ENCODE data around the gene NDRG2. TPM values are rescaled to one million over a fixed set of nuclear protein-coding genes. Genes with fewer than 3 reads are reported as not detected.

Gene NDRG2
- total and polyA plus RNA-seq, 9 of the 15 experiments (the other 6 are each of a cell fraction or from before 2014, with no cell fraction given): 10.1 to 105 (median 41.0) TPM

- no peak for TF ChIP-seq TSHZ1 (CRISPR knock-in tag; IDR thresholded peaks at IDR 0.05)
- no peak for TF ChIP-seq PYGO2 (tag; IDR thresholded peaks at IDR 0.05)
- TF ChIP-seq CREM (IDR thresholded peaks at IDR 0.05; ENCODE audit: low read depth): no peak; the same call in 1 of the 2 replicates
- no peak for TF ChIP-seq KLF1 (tag; IDR thresholded peaks at IDR 0.05)
- TF ChIP-seq IRF9 (tag; IDR thresholded peaks at IDR 0.05): no peak
- peak; percentile 77 for TF ChIP-seq NFE2 (IDR thresholded peaks at IDR 0.05; ENCODE audit: low read depth)
- no peak for TF ChIP-seq ZNF324 (CRISPR knock-in tag; IDR thresholded peaks at IDR 0.05)
- TF ChIP-seq GTF3C2 (IDR thresholded peaks at IDR 0.05; ENCODE audit: borderline replicate concordance, extremely low read depth, insufficient read length): no peak
- TF ChIP-seq ZKSCAN1 (IDR thresholded peaks at IDR 0.05; ENCODE audit: low read depth, low read length): no peak
- TF ChIP-seq CTCF (IDR thresholded peaks at IDR 0.05 in 2 of 3, conservative IDR thresholded peaks at IDR 0.05 in 1 of 3; ENCODE audit: insufficient read depth in 2 of 3, low read depth in 1 of 3, low read length in 3 of 3): no peak
- TF ChIP-seq EP400 (IDR thresholded peaks at IDR 0.05): no peak
- no peak for TF ChIP-seq MYBL2 (IDR thresholded peaks at IDR 0.05; ENCODE audit: low read depth)
- TF ChIP-seq MYBL2 (CRISPR knock-in tag; IDR thresholded peaks at IDR 0.05; ENCODE audit: borderline replicate concordance): no peak
- TF ChIP-seq CHD4 (IDR thresholded peaks at IDR 0.05; ENCODE audit: insufficient read depth, insufficient replicate concordance, low read depth, low read length, poor library complexity, severe bottlenecking): no peak
- no peak for TF ChIP-seq ZNF449 (CRISPR knock-in tag; IDR thresholded peaks at IDR 0.05)
- TF ChIP-seq ILF3 (IDR thresholded peaks at IDR 0.05; ENCODE audit: borderline replicate concordance): no peak
- TF ChIP-seq RBFOX2 (IDR thresholded peaks at IDR 0.05; ENCODE audit: low read depth, low read length): no peak
- peak; percentile 32; the same call in 1 of the 2 replicates for TF ChIP-seq L3MBTL2 (IDR thresholded peaks at IDR 0.05)
Observed at GRCh38 chr14:21026988-21027315, 2.1 kb upstream of the NDRG2 start (continued).

Measured in K562 (cell line).